ENCODE results near the gene TRAF3IP1. TPM values are rescaled to one million over a fixed set of nuclear protein-coding genes. Genes with fewer than 3 reads are reported as not detected.

Gene TRAF3IP1
- total and polyA plus RNA-seq, 5 donors, result 6.3 to 19.9 (median 16.9) TPM

DNA sequence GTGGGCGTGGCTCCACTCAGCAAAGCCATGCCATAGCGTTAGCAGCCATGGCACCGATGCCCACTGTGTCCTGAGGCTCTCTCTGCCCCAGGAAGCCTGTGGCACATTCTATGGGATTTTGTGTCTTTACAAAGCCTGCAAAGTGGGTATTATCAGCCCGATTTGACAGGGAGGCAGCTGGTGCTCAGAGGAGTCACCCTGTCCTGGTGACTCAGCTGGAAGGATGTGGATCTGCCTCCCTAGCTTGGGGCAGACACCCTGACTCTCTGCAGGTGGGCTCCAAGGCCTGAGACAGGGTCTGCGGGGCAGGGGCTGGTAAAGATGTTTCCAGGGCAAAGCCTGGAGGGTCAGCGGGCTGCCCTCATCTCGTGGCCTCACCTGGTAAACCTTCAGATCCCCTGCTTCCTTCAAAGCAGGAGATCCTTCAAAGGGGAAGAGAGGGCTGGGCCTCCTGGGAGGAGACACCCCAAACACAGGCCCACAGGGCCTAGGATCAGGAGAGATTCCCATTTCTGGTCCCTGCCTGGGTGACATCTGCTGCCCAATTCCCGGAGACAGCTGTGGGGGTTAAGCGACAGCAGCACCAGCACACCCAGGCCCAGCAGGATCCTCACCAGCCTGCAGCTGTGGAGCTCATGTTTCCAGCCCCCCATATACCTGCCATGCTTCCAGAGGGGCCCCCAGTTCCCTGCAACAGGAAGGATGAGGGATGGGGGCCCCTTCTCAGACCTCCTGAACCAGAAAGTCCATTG lies 103.4 kb downstream of the TRAF3IP1 start:
- WGBS, result 91% methylated on average over 9 of the region's 9 CpGs
- Histone ChIP-seq H3K9me3 (ENCODE audit: control insufficient read depth, low read length) (no peaks in the 10 kb centered on the region), H3K27me3 (ENCODE audit: control insufficient read depth, insufficient read depth) (no peaks in the 10 kb centered on the region), H3K4me3 (ENCODE audit: low read length) (no peak overlapping the region), H3K27ac (ENCODE audit: low read length) (no peak overlapping the region), H3K4me1 (ENCODE audit: control insufficient read depth, insufficient read depth, low read length) (peaks cover 7% of the 10 kb centered on the region)
- no peak for ATAC-seq
- DNase-seq, result no peak
- intact Hi-C loops (cut with DNase I), result no loop called here

DNA sequence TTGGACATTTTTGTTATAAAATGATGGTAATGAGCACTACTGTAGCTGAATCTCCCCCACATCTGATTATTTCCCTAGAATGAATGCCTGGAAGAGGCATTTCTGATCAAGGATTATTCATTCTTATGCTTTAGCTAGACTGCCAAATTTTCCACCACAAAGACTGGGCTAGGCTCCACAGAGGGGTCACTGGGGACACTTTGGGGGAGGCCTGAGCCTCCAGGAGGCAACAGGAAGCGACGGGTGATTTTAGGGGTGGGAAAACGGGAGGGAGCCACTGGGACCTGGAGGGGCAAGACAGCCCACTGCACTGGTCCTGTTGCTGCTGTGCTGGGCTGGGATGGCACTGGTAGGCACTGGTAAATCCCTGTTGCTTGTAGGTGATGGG lies 104.0 kb downstream of the TRAF3IP1 start:
- WGBS, result 56% methylated on average over 3 of the region's 3 CpGs
- intact Hi-C loops (cut with DNase I), result no loop called here
- Histone ChIP-seq H3K4me3 (ENCODE audit: low read length) (no peak overlapping the region), H3K9me3 (ENCODE audit: control insufficient read depth, low read length) (no peaks in the 10 kb centered on the region), H3K27me3 (ENCODE audit: control insufficient read depth, insufficient read depth) (no peaks in the 10 kb centered on the region), H3K27ac (ENCODE audit: low read length) (no peak overlapping the region), H3K4me1 (ENCODE audit: control insufficient read depth, insufficient read depth, low read length) (peaks cover 7% of the 10 kb centered on the region)
- ATAC-seq (no peak), DNase-seq (no peak)

DNA sequence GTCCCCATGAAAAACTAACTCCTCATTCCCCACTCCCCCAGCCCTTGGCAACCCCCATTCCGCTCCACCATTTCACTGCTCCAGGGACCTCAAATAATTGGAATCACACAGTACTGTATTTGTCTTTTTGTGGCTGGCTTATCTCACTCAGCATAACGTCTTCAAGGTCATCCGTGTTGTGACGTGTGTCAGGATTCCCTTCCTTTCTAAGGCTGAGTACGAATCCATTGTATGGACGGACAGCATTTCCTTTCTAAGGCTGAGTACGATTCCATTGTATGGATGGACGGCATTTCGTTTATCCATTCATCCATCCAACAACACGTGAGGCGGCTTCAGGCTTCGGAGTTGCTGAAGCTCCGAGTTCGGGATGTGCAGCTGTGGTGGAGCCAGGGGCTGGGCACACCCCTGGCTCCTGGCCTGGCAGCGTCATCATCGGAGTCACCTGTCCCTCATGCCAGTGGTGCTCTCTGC lies 105.2 kb downstream of the TRAF3IP1 start:
- Histone ChIP-seq H3K27ac (ENCODE audit: low read length) (no peak overlapping the region), H3K4me3 (ENCODE audit: low read length) (no peak overlapping the region), H3K4me1 (ENCODE audit: control insufficient read depth, insufficient read depth, low read length) (peaks cover 7% of the 10 kb centered on the region), H3K9me3 (ENCODE audit: control insufficient read depth, low read length) (no peaks in the 10 kb centered on the region), H3K27me3 (ENCODE audit: control insufficient read depth, insufficient read depth) (no peaks in the 10 kb centered on the region)
- ATAC-seq (no peak), DNase-seq (no peak)
- intact Hi-C loops (cut with DNase I), result no loop called here
- 54% methylated on average over 16 of the region's 16 CpGs for WGBS

DNA sequence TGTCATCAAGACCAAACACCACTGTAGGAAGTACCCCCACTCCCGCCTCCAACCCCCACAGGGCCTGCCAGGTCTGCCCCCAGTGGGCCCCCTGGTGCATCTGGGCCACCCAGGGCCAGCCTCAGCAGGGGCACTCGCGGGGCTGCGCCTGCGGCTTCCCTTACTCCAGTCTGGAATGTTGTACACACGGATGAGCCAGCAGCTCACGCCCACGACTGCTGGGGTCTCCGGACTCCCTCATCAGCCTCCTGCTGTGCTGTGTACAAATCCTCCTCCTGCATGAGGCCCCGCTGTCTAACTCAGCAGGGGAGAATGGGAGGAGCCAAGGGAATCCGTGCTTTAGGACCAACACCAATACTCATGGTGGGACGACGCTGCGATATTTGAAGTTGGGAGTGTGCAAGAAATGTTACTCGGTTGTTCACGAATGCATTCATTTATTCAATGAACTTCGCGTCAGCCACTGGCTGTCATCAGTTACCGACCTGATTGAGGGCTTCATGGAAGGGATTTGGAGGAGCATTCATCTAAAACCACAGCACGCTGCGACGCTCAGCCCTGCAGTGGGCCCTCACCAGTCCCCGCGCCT lies 105.8 kb downstream of the TRAF3IP1 start:
- no peaks in the 10 kb centered on the region for H3K27me3 ChIP-seq (ENCODE audit: control insufficient read depth, insufficient read depth)
- H3K9me3 ChIP-seq (ENCODE audit: control insufficient read depth, low read length), result no peaks in the 10 kb centered on the region
- H3K27ac ChIP-seq (ENCODE audit: low read length), result peak overlapping the region; percentile 92
- intact Hi-C loops (cut with DNase I), result no loop called here
- peak overlapping the region; percentile 75 for H3K4me3 ChIP-seq (ENCODE audit: low read length)
- peaks cover 7% of the 10 kb centered on the region for H3K4me1 ChIP-seq (ENCODE audit: control insufficient read depth, insufficient read depth, low read length)
- DNase-seq, result no peak
- peak; percentile 6 to 34 for ATAC-seq
- 4% methylated on average over 24 of the region's 24 CpGs for WGBS

DNA sequence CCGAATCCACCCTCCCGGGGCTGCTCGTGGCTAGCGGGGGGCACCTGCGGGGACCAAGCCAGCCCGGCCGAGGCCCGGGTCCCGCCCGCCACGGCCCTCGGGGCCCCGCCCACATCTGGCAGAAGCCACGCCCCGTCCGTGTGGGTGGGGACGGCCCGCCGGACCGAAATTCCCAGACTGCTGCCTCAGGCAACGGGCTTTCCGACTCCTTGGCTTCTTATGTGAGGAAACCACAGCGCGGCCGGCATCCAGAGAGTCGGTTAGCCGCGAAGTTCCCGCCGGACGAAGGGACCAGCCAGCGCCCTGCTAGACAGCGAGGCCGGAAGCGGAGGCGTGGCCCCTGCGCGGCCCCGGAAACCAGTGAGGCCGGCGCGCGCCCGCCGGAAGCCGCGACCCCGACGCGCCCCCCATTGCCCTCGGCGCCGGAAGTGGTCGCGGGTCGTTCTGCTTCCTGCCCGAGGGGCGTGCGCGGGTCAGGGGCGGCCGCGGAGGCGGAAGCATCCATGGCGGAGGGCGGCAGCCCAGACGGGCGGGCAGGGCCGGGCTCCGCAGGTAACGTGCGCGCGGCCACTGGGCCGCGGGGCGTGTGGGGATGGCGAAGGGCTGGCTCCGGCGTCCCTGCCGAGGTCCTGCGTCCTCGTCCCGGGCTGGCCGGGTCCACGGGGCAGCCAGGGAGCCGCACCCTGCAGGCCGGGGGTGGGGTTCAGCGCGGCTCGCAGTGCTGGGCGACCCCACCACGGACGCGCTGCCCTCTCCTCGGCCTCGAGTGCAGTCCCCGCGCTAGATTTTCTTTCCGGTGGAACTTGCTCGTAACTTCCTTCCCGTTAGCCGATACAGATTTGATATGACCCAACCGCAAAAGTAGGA lies 106.5 kb downstream of the TRAF3IP1 start, which contains the start of gene ASB1:
TSS of gene ASB1 (plus strand) at position 360 of the 867 bp plus-strand sequence. CDS start at position 504, 144 bp downstream.
- intact Hi-C loops (cut with DNase I), result no loop called here
- whole genome bisulfite sequencing, result under 1% methylated on average over 104 of the region's 104 CpGs
- no peaks in the 10 kb centered on the region for H3K27me3 ChIP-seq (ENCODE audit: control insufficient read depth, insufficient read depth)
- peak; percentile 81 to 92 (median 90) for DNase-seq
- ATAC-seq, result peak; percentile 88 to 90
- H3K4me1 ChIP-seq (ENCODE audit: control insufficient read depth, insufficient read depth, low read length), result peaks cover 7% of the 10 kb centered on the region
- peak within 1 kb of the TSS; percentile 92 for H3K27ac ChIP-seq (ENCODE audit: low read length)
- no peaks in the 10 kb centered on the region for H3K9me3 ChIP-seq (ENCODE audit: control insufficient read depth, low read length)
- H3K4me3 ChIP-seq (ENCODE audit: low read length), result peak within 1 kb of the TSS; percentile 75

DNA sequence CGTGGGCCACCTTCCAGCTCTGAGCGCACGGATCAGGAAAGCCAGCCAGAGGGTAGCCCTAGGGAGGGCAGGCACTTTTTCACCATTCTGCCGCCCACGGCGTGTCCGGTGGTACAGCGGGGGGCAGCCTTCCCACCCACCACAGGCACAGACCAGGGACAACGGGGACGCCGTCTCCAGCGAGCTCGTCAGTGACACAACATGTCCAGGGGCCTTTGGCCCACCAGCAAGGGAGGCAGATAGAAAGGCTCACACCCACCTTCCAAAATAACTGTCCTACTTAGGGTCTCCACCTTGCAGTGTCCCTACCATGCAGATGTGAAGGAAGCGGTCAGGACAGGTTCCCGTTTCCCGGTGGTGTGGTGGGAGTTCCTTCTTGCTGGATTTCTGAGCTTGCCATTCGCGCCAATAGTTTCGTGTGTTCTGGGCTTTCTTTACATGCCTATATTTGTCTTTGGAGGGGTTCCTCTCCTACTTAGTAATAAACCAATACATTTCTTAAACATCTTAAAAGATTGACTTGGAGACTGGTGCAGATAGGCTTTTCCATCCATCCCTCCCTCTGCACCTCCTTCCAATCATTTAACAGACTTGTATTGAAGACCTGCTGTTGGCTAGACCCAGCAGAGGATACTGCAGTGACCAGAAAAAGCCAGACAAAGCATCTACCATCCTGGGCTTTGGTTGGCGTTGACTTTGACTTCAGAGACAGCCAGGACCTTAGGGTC lies 107.3 kb downstream of the TRAF3IP1 start:
- no peaks in the 10 kb centered on the region for H3K9me3 ChIP-seq (ENCODE audit: control insufficient read depth, low read length)
- DNase-seq (peak in 2 of 3 donors; percentile 56 to 76), ATAC-seq (peak; percentile 21 to 35)
- no peaks in the 10 kb centered on the region for H3K27me3 ChIP-seq (ENCODE audit: control insufficient read depth, insufficient read depth)
- 8% methylated on average over 20 of the region's 20 CpGs for WGBS
- intact Hi-C loops (cut with DNase I), result no loop called here
- H3K27ac ChIP-seq (ENCODE audit: low read length), result peak overlapping the region; percentile 92
- peak overlapping the region; percentile 75 for H3K4me3 ChIP-seq (ENCODE audit: low read length)
- H3K4me1 ChIP-seq (ENCODE audit: control insufficient read depth, insufficient read depth, low read length), result peaks cover 7% of the 10 kb centered on the region

DNA sequence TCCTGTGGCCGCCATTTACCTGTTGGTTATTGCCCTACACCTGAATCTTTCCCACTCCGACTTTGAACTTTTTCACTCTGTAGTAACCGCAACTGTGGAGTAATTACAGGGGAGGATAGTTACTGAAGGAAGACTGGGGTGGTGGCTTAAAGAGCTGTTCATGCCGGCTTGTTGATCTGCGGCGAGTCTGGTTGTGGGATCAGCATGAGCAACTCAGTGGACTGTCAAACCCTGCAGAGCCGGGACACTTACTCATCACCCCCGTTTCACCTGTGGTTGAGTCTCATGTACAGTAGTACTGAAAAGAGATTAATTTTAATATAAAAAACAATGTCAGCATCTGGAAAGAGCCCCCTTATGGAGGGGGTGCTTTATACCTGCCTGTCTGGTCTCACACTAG lies 108.5 kb downstream of the TRAF3IP1 start:
- Histone ChIP-seq H3K27ac (ENCODE audit: low read length) (no peak overlapping the region), H3K4me1 (ENCODE audit: control insufficient read depth, insufficient read depth, low read length) (peaks cover 7% of the 10 kb centered on the region), H3K9me3 (ENCODE audit: control insufficient read depth, low read length) (no peaks in the 10 kb centered on the region), H3K27me3 (ENCODE audit: control insufficient read depth, insufficient read depth) (no peaks in the 10 kb centered on the region), H3K4me3 (ENCODE audit: low read length) (no peak overlapping the region)
- intact Hi-C loops (cut with DNase I), result no loop called here
- DNase-seq (no peak), ATAC-seq (no peak)
- 96% methylated on average over 8 of the region's 8 CpGs for WGBS

DNA sequence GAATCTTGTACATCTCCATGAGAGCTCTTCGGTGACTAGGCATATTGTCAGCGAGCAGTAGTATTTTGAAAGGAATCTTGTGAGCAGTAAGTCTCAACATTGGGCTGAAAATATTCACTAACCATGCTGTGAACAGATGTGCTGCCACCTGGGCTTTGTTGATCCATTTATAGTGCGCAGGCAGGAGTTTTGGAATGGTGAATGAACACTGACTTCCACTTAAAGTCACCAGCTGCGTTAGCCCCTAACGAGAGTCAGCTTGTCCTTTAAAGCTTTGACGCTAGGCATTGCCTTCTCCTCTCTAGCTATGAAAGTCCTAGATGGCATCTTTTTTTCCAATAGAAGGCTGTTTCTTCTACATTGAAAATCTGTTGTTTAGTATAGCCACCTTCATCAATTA lies 110.5 kb downstream of the TRAF3IP1 start:
- DNase-seq (no peak), ATAC-seq (no peak)
- Histone ChIP-seq H3K4me1 (ENCODE audit: control insufficient read depth, insufficient read depth, low read length) (peaks cover 6% of the 10 kb centered on the region), H3K4me3 (ENCODE audit: low read length) (no peak overlapping the region), H3K9me3 (ENCODE audit: control insufficient read depth, low read length) (no peaks in the 10 kb centered on the region), H3K27ac (ENCODE audit: low read length) (no peak overlapping the region), H3K27me3 (ENCODE audit: control insufficient read depth, insufficient read depth) (no peaks in the 10 kb centered on the region)
- 97% methylated on average over 6 of the region's 6 CpGs for WGBS
- intact Hi-C loops (cut with DNase I), result no loop called here

DNA sequence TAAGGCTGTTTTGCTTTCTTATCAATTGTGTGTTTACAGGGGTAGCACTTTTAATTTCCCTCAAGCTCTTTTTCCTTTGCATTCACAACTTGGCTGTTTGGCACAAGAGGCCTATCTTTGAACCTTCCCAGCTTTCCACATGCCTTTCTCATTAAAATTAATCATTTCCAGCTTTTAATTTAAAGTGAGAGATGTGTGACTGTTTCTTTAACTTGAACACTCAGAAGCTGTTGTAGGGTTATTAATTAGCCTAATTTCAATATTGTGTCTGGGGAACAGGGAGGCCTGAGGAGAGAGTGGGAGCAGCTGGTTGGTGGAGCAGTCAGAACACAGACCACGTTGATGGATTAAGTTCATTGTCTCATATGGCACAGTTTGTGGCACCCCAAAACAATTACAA lies 111.1 kb downstream of the TRAF3IP1 start:
- Histone ChIP-seq H3K4me3 (ENCODE audit: low read length) (no peak overlapping the region), H3K9me3 (ENCODE audit: control insufficient read depth, low read length) (no peaks in the 10 kb centered on the region), H3K27me3 (ENCODE audit: control insufficient read depth, insufficient read depth) (no peaks in the 10 kb centered on the region), H3K4me1 (ENCODE audit: control insufficient read depth, insufficient read depth, low read length) (peaks cover 2% of the 10 kb centered on the region), H3K27ac (ENCODE audit: low read length) (no peak overlapping the region)
- 62% methylated on average over 1 of the region's 1 CpG for WGBS
- ATAC-seq (no peak), DNase-seq (no peak)
- intact Hi-C loops (cut with DNase I), result no loop called here

DNA sequence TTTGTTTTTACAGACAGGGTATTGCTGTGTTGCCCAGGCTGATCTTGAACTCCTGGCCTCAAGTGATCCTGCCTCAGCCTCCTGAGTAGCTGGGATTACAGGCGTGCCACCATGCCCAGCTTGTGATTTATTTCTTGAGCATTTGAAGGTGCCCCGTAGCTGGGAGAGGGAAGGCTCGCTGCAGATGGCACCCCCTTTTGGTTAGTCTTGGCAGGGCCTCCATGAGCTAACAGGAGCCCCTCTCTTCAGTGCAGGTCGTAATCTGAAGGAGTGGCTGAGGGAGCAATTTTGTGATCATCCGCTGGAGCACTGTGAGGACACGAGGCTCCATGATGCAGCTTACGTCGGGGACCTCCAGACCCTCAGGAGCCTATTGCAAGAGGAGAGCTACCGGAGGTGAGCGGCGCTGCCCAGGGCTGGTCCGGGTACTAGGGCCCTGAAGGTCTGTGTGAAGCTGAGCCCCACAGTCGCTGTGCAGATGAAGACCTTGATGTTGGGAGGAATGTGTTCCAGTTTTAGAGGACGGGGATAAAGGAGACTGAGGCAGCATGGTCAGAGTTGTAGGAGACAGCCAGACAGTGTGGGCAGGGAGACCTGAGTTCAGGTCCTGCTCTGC lies 113.1 kb downstream of the TRAF3IP1 start:
- DNase-seq, result no peak
- Histone ChIP-seq H3K4me3 (ENCODE audit: low read length) (no peak overlapping the region), H3K9me3 (ENCODE audit: control insufficient read depth, low read length) (no peaks in the 10 kb centered on the region), H3K27me3 (ENCODE audit: control insufficient read depth, insufficient read depth) (no peaks in the 10 kb centered on the region), H3K27ac (ENCODE audit: low read length) (no peak overlapping the region), H3K4me1 (ENCODE audit: control insufficient read depth, insufficient read depth, low read length) (no peaks in the 10 kb centered on the region)
- 92% methylated on average over 14 of the region's 14 CpGs for WGBS
- intact Hi-C loops (cut with DNase I), result no loop called here
- ATAC-seq, result no peak

Data from right cardiac atrium (tissue), 5 donors.